ENCODE results near the gene CFC1B.
"Not testable (repeated sequence)": the region's sequence is repeated elsewhere in the genome, so short reads cannot be mapped to it uniquely, and the experiment has no call there.

CFC1B gene

DNA sequence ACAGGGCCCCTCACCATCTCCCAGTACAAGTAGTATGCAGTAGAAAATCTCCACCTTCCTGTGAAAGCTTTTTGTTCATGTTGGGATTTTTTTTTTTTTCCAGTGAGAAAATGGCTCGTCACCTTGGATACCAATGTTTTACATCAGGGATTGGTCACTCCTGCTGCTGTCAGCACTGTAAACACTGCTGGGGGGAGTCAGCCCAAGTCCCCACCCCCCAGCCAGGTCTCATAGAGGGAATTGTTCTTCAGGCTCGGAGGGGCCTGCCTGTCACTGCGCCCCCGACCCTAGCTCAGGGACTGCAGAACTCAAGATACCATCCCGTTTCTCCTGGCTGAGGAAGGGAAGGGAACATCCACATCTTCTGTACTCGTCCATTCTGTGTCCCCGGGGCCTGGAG lies at the start of gene CFC1B:
Gene CFC1B, plus strand, starts transcription at position 231 of the 400 bp plus-strand sequence. CDS start 263 bp downstream, outside the sequence.
- FAIRE-seq: peak; percentile 85

DNA sequence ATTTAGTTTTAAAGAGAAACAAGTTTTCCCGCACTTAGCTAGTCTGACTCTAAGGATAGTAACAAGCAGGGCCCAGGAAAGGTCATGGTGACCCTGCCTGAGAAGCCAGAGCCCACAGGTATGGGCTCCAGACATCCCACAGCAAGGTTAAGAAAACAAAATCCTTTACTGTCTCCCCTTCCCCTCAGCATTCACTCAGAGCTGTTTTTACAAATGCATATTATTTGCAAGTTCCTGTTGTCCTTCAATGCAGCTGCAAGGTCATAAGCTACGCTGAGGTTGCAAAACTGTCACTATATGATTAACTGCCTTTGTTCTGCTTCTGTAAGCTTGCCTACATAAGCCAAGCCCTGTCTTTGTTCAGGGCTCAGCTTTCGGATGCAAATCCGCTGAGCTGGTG lies 29.9 kb upstream of the CFC1B start:
- FAIRE-seq: not testable (repeated sequence)

DNA sequence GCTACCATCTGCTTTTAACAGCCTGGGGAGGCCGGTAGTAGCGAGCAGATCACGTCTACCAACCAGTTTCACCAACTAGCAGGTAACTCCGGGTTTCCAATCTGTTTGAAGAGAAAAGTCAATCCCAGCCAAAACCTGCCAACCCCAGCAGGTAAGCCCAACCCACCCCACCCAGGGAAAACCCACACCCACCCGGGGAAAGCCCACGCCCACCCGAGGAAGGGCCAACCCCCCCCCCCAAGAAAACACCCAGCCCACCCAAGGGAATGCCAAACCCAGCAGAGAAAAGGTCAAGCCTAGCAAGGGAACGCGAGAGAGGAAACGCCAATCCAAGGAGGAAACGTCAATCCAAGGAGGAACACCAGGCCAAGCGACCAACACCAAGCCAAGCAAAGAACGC lies 11.8 kb upstream of the CFC1B start, which contains the start of gene POTEI:
Gene POTEI, minus strand, starts transcription at position 101 of the 400 bp plus-strand sequence. Its CDS starts 93 bp downstream, at position 8.
- FAIRE-seq: not testable (repeated sequence)

- not testable (repeated sequence) for FAIRE-seq
Observed at GRCh38 chr2:130510807-130511746, 9.9 kb upstream of the CFC1B start.

GRCh38 chr2:130511747-130512451 lies 9.1 kb upstream of the CFC1B start:
- peak; percentile 84 for FAIRE-seq

DNA sequence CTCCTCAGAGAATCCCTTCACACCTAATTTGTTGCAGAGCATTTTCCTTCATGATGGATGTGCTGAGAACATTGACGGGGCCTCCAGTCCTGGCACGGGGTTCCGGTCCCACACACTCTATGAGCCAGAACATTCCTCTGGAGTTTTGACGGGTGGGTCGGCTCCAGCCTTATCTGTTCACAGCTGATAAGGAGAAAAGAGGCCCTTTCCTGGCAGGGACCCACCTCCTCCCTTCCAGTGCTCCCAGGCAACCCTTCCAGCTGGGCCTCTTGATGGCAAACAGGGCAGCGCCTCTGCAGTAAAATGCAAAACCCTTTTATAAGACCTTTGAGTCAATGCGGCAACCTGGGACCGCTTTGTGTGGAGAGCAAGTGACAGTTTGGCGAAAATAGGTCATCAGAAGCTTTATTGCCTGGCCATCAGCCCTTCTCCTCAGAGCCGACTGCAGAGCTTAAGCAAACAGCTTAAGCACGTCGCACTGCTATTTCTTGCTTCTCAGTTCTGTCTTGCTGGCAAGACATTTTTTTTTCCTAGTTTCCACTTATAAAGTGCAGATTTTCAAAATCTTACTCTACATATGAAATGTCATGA lies 2.4 kb upstream of the CFC1B start:
- peak; percentile 98 for FAIRE-seq

- FAIRE-seq: not testable (repeated sequence)
Observed at GRCh38 chr2:130522390-130522789, 1.4 kb downstream of the CFC1B start.

- FAIRE-seq: not testable (repeated sequence)
Observed at GRCh38 chr2:130527365-130527967, 6.4 kb downstream of the CFC1B start.

DNA sequence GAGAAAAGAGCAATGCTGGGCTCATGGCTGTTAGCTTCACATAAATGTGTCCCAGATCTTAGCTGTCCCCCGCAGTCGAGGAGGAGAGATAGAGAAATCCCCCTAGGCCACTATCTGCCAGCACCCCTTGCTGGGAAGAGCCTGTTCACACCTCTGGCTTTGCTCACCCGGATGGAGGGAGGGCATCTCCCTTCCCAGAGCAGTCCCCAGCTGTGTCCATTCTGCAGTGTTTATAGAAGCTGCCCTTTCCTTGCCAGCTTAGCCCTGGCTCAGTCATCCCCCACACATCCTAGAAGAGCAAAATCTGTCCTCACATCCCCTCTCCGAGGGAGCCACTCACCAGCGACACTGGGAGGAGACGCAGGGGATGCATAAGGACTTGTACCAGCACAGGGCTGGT lies 8.5 kb downstream of the CFC1B start:
- not testable (repeated sequence) for FAIRE-seq

- not testable (repeated sequence) for FAIRE-seq
Observed at GRCh38 chr2:130530212-130530611, 9.2 kb downstream of the CFC1B start.

GRCh38 chr2:130531225-130531624 lies 10.2 kb downstream of the CFC1B start:
- FAIRE-seq: not testable (repeated sequence)

DNA sequence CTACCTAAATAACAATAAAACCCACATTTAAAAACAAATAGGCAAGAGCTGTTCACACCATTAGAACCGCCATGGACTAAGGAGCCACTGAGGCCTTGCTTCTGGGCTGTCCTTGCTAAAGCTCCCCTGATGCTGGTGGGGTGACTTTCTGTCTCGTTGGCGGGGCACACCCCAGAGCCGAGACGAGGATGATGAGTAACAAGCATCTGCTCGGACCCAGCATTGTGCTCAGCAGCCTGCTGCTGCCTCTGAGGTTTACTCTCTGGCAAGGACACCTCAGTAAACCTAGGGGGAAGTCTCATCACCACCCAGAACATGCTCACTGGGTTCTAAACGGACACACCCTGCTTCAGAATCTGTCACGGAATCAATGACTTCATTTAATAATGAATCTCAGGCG lies 10.7 kb downstream of the CFC1B start:
- not testable (repeated sequence) for FAIRE-seq

- not testable (repeated sequence) for FAIRE-seq
Observed at GRCh38 chr2:130536654-130537053, 15.6 kb downstream of the CFC1B start.

DNA sequence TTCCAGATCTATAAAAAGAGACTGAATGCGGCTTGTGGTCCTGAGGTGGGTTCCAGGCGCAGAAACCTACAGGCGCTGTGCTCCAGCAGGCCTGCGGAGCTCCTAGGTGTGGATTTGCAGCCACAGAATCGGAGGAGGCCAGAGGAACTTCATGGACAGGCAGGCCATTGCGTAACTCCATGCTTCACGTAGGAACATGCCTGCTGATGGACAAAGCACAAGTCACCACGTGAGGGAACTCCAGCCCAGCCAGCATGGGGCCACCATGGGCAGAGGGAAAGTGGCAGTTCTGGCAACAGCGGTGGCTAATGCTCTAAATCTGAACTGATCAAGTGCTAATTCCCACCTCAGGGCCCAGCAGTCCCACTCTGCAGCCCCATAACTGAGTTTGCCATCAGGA lies 17.2 kb downstream of the CFC1B start:
- FAIRE-seq: not testable (repeated sequence)

DNA sequence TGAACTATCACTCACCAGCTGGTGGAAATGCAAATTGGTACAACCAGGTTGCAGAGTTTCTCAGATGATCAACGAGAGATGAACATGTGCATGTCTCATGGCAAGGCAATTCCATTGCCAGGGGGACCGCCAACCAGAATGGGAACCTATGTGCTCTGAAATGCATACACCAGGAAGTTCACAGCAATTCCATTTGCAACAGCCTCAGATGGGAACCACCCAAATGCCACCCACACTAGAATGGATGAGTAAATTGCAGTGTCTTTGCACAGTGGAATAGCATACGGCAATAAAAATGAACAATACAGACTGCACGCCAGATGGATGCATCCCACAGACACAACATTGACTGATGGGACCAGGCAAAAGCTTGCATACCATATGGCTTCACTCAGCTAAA lies 21.8 kb downstream of the CFC1B start:
- not testable (repeated sequence) for FAIRE-seq

DNA sequence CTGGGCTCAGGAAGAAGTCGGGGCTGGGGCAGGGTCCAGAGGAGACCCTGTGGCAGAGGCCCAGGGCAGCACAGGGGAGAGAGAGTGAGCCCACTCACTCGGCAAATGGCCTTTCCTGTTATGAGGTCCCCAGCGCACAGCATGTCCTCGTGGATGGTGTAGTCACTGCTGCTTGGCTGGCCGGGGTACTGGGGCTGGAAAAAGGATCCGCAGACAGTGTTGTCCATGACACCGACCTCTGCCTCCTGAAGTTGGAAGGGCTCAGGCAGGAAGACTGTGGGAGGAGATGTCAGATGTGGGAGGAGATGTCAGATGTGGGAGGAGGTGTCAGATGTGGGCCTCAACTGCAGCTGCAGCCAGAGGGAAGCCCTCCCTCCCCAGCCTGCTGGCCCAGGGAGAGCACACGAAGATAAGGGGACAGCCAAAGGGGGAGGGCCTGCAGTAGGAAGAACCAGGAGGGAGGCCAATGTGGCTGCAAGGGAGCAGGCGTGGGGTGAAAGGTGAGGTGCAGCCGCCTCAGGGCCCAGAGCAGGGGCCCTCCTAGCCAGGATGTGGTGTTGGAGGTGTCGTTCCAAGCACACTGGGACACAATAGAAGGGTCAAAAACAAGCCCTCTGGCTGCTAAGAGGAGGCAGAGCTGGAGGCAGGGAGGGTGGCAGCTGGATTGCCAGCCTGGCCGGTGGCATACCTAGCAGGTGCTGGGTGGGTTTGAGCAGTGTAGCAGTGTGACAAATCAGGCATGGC lies 22.9 kb downstream of the CFC1B start:
- not testable (repeated sequence) for FAIRE-seq

- FAIRE-seq: not testable (repeated sequence)
Observed at GRCh38 chr2:130544978-130545377, 24.0 kb downstream of the CFC1B start.

DNA sequence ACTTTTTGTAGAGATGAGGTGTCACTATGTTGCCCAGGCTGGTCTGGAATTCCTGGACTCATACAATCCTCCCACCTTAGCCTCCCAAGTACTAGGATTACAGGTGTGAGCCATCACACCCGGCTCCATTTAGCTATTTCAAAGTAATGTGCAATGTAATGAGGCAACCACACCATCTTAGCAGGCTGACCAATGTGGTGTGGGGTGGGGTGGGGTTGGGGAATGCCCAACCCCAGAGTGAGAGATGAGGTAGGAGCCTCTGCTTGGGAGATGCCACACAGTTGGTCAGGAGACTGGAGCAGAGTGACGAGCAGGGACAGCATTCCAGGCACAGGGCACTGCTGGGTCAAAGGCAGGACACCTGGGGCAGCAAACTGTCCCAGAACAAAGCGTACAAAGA lies 27.4 kb downstream of the CFC1B start:
- FAIRE-seq: not testable (repeated sequence)

GRCh38 chr2:130549475-130549874 lies 28.5 kb downstream of the CFC1B start:
- FAIRE-seq: not testable (repeated sequence)

DNA sequence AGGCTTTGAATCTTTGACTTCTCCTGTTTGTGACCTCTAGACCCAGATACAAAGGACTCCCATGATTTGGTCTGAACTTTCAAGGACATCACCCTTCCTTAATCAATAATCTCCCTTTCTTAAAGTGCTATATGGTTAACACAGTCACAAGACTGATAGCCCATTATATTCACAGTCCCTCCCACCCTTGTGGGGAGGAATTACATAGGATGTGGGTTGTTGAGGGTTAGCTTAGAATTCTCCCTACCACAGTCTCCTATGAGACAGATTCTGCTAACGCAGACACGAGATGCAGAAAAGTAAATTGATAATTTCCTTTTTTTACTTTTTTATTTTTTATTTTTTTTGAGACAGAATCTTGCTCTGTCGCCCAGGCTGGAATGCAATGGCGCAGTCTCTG lies 33.2 kb downstream of the CFC1B start:
- FAIRE-seq: not testable (repeated sequence)

DNA sequence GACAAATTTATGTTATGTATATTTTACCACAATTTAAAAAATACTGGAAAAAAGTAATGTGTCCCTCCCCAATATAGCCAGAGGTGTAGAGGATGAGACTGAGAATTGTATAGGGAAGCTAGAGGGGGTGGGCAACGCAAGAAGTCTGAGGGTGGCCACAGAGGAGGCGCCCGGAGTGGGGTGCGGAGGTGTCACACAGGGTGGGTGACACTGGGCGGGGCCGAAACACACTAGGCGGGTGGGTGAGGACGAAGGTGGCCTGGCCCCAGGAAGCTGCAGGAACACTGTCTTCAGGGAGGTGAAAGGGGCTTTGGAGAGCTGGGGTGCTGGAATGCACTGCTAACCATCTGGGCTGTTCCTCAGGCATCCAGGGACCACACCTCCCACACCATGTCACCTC lies 35.4 kb downstream of the CFC1B start:
- not testable (repeated sequence) for FAIRE-seq

DNA sequence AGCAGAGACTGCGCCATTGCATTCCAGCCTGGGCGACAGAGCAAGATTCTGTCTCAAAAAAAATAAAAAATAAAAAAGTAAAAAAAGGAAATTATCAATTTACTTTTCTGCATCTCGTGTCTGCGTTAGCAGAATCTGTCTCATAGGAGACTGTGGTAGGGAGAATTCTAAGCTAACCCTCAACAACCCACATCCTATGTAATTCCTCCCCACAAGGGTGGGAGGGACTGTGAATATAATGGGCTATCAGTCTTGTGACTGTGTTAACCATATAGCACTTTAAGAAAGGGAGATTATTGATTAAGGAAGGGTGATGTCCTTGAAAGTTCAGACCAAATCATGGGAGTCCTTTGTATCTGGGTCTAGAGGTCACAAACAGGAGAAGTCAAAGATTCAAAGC lies 45.1 kb downstream of the CFC1B start:
- not testable (repeated sequence) for FAIRE-seq
